ENCODE data around the gene IL21R.
"Not testable (repeated sequence)": the region's sequence is repeated elsewhere in the genome, so short reads cannot be mapped to it uniquely, and the experiment has no call there.

The IL21R gene

DNA sequence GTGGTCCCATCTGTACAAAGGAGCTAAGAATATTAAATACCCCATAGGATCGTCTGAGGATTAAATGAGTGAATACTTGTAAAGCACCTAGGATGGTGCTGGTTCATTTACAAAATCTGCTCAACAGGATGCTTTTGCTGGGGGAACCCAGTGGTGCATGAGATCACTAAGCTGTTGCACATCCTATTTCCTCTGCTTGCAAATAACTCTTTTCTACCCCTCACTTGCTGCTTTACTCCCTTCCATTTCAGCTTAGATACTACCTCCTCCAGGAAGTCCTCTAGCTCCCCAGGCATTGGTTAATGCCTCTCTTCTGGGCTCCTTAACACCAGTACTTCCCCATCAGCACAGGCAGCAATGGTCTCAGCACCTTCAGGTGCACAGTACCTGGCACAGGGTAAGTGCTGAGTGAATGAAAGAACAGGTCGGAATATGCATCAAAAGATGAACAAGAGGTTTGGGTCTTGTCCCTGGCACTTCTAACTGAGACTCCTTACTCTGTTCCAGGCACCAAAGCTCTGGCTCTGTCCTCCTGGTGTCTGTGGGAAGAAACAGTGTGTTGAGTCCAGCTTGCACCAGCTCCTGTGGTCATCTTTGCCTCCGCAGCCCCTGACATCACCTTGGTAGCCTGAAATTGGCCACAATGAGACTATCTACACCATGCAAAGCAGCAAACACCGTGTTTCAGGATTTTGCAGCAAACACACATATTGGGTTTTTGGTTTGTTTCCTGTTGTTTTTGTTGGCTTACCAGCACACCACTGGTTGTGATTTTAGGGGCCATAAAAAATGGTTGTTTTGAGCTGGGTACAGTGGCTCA lies 24.1 kb upstream of the IL21R start:
- peak in 1 of 4 experiments; percentile 22 for DNase-seq

- peak in 2 of 4 experiments; percentile 37 to 46 for DNase-seq
Measured at GRCh38 chr16:27378871-27379481, 23.0 kb upstream of the IL21R start.

GRCh38 chr16:27379919-27380318 lies 22.1 kb upstream of the IL21R start:
- no peak for DNase-seq

DNA sequence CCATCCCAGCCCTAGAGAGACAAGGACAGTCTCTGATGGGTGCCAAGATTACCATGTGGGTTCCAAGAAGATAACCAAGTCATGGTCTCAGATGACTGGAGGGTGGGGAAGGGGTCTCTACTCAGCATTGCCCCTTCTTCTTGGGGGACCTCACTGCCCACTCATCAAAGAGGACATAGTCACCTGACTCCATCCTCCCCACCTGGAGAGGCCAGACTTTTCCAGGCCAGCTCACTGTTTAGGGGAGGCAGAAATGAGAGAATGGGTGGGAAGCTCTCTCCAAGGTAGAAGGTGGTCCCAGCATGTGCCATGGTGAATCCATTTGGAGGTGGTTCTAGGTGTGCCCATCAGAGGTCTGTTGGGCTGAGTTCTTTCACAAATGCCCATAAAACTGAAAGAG lies 20.7 kb upstream of the IL21R start:
- no peak for DNase-seq

DNA sequence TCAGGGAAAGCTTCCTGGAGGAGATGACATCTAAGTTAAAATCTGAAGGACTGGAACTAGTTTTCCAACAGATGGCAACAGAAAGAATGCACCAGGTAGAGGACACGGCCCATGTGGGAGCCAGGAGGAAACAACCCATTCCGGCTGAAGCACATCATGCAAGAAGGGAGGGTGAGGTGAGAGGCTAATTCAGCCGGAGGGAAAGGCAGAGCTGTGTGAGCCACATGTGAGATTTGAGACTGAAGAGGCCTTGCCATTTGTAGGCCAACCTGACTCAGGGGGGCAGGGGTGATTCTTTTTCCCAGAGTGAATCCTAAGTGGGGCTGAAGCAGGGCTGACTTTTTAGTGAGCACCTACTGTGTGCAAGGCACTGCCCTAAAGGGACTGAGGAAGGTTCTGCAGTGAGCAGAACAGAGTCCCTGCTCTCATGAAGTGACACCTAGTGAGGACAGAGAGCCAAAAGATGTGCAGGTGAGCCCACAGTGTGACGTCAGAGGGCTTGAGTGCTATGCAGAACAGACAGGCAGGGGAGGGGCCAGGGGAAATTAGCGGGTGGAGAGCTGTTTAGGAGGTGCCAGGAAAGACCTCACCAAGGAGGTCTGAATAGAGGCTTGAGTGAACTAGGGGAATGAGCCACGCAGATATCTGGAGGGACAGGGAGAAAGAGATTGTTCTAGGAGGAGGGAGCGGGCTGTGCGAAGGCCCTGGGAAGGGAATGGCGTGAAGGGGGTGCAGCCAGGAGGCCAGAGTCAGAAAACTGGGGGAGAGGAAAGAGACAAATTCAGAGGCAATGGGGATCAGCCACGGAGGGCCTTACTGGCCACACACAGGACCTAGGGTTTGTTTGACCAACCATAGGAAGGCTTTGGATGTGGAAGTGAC lies 19.8 kb upstream of the IL21R start:
- DNase-seq, result no peak

GRCh38 chr16:27383556-27384243 lies 18.3 kb upstream of the IL21R start:
- no peak for DNase-seq

GRCh38 chr16:27384425-27384824 lies 17.5 kb upstream of the IL21R start:
- DNase-seq, result no peak

DNA sequence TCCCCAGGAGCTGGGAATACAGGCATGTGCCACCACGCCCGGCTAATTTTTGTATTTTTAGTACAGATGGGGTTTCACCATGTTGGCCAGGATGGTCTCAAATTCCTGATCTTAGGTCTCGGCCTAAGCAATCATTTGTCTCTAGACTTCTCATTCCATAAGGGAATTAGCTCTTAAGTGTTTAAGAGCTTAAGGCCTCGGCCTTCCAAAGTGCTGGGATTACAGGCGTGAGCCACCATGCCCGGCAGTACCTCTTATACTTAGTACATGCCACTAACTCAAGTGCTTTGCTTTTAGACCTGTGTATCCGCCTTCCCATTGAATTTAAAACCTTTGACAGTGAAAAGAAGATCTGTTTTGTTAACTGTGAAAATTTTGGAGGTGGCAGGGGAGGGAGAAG lies 16.6 kb upstream of the IL21R start:
- no peak for DNase-seq

- no peak for DNase-seq
Measured at GRCh38 chr16:27386674-27387073, 15.3 kb upstream of the IL21R start.

GRCh38 chr16:27387724-27388123 lies 14.2 kb upstream of the IL21R start:
- no peak for DNase-seq

- no peak for DNase-seq
Measured at GRCh38 chr16:27389272-27389961, 12.6 kb upstream of the IL21R start.

DNA sequence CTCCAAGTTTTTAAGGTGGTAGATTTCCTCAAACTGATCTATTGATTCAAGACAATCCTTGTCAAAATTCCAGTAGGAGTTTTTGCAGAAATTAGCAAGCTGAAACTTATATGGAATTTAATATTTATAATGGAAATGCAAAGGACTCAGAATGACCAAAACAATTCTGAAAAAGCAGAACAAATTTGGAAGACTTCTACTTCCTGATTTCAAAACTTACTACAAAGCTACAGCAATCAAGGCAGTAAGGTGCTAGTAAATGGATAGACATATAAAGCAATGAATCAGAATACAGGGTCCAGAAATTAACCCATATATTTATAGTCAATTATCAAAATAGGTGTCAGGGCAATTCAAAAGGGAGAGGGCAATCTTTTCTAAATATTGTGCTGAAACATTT lies 11.8 kb upstream of the IL21R start:
- no peak for DNase-seq

DNA sequence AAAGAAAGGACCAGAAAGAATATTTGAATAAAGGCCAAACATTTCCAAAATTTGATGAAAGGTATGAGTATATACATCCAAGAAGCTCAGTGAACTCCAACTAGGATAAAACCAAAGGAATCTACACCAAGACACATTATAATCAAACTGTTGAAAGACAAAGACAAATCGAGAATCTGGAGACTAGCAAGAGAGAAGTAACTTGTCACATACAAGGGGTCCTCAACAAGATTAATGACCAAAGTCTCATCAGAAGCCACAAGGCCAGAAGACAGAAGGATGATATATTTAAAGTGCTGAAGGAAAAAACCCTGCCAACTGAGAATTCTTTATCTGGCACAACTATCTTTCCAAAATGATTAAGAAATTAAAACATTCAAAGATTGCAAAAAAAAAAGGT lies 9.3 kb upstream of the IL21R start:
- no peak for DNase-seq

- no peak for DNase-seq
Measured at GRCh38 chr16:27394516-27394915, 7.5 kb upstream of the IL21R start.

GRCh38 chr16:27398341-27398893 lies 3.6 kb upstream of the IL21R start:
- DNase-seq, result not testable (repeated sequence)

DNA sequence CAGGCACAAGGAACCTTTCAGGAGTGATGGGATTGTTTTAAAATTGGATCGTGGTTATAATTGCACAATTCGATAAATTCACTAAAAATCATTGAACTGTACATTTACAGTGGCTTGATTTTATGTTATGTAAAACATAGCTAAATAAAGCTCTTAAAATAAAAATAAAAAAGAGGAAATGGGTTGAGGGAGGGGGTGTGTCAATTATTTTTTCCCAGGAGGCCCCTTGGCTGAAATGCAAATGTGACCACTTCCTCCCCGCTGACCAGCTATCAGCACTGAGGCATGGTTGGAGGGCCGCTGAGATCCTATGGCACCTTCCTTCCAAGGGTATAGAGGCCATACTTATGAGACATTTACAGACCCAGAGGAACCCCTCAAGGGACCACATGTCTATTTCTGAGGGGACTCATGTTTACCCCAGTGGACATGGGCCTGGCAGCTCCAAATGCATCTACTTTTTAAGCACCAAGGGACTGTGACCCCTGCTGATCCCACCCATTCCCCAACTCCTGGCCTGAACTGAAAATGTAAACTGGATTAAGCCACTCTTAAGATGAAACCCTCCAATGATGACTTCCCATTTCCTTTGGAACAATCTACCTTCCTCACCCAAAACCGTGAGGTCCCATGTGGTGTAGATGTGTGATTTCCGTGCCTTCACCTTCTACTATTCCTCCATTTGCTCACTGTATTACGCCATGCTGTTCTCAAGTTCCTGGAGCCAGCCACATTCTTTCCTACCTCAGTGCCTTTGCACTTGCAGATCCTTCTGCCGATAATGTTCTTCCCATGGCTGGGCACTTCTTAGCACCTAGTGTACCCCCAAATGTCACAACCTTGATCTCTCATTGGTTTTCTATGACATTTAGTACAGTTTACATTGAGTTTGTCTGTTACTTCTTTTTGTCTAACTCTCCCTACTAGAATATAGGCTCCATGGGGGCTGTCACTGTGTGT lies 2.8 kb upstream of the IL21R start:
- DNase-seq, result no peak

GRCh38 chr16:27399969-27400368 lies 2.0 kb upstream of the IL21R start:
- DNase-seq, result no peak

- DNase-seq, result no peak
Measured at GRCh38 chr16:27400751-27401620, 988 bp upstream of the IL21R start.

- no peak for DNase-seq
Measured at GRCh38 chr16:27402569-27402963, 592 bp downstream of the IL21R start.
